Central memory CD4-positive, alpha-beta T cell (primary cell): ENCODE measurements around the gene GJD2.

Experiments used
- DNase-seq: peaks from one replicate; pipeline ENCODE4 v3.0.0; 2022
- total RNA-seq, 3 experiments: gene quantifications; one replicate each; lab custom pipeline; 2026; lab: John Stamatoyannopoulos, UW

GJD2 gene
- total RNA-seq: 0 reads per million in 3 experiments

DNA sequence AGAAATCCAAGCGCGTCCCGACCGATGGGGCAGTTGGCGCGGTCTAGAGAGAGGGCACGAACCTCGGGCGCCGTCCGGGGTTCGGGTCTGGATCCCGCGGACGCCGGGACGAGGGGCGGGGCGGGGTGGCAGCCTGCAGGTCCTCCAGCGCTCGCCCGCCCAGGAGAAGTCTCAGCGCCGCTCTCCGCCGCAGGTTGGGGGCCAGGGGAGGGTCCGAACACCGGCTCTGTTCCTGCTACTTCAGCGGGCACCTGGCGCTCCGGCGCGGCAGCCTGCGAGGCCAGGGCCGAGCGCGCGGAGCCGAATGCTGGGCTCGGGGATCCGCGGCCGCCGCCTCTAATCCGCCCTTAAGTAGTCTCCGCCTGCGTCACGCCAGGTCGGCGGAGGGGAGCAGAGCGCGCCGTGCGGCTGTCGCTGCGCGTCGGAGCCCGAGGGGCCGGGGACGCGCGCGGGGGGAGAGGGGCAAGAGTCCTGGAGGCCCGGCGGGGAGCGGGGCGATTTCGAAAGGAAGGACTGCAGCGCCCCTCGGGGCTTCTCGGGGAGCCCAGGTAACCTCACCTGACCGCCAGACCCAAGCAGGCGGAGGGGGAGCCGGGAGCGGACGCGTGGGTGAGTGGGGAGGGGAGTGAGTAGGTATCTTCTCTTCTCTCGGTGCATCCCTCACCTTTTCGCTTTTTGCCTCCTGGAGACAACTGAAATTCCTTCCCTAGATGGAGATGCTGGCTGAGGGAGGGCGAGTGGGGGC is at the start of gene GJD2:
GJD2 (minus strand) TSS at position 325 of the 745 bp plus-strand sequence. CDS start 510 bp downstream, outside the sequence.
- no peak for DNase-seq

DNA sequence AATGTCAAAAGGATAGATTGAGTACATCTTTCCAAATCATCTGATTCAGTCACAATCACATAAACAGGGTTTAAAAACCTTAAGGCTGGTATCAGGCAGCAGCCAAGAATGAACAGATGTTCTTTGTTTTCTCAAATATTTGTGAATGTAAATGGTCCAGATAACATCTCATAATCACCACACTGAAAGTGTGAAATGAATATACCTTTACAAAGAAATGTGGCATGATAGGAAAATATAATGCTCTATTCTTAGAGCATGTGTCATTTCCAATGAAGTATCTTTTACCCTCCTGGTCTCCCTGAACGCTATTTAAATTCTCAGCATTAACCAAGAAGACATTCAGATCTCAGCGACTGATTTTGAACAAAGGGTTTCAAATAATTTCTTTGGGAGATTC is 49.3 kb upstream of the GJD2 start:
- no peak for DNase-seq

- no peak for DNase-seq
These were observed 48.3 kb upstream of the GJD2 start for GRCh38 chr15:34802803-34803750.

DNA sequence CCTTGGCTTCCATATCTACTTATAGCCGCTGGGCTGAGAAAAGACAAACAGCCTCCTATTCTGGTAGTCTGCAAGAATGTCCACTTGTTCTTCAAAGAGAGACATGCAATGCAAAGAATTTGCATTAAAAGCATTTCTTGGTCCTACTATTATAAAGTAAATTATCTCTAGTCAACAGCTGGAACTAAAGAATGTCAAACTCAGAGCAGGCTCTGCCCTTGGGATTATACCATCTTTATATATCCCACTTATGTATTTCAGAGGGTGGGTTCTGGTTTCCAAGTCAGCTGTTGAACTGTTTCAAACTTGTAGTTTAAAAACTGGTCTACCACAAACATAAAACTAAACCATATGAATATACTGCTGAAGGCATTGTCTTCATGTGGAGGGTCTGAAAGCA is 47.6 kb upstream of the GJD2 start:
- DNase-seq: no peak

GRCh38 chr15:34799149-34800101 is 44.6 kb upstream of the GJD2 start:
- no peak for DNase-seq

DNA sequence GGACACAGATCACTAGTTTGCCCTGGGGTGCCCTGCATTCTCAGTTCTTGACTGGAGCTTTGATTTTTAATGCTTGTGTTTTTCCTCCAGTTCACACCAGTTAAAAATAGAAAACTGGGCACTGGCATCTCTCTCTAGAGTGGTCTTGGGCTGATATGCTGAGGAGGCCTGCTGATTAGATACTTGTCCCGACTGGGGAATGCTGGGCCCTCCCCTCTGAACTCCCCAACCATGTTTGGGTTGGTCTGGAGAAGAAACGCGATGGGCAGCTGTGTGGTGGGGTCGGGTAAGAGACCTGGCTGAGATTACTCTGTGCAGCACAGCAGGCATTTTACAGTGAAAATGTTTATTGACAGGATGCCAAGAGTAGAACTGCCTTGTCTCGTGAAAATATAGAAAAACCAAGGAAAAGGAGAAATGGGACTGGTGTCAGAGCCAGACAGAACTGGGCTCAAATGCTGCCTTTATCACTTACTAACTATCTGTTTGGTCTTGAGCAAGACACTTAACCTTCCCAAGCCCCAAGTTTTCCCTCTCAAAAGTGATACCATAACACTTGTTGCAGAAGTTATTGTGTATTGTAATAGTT is 42.1 kb upstream of the GJD2 start:
- DNase-seq: no peak

GRCh38 chr15:34795267-34796081 is 40.7 kb upstream of the GJD2 start, which contains the start of gene ACTC1:
Gene ACTC1 (minus strand): TSS chr15:34795549. CDS start chr15:34794808, 741 bp downstream.
- no peak for DNase-seq

DNA sequence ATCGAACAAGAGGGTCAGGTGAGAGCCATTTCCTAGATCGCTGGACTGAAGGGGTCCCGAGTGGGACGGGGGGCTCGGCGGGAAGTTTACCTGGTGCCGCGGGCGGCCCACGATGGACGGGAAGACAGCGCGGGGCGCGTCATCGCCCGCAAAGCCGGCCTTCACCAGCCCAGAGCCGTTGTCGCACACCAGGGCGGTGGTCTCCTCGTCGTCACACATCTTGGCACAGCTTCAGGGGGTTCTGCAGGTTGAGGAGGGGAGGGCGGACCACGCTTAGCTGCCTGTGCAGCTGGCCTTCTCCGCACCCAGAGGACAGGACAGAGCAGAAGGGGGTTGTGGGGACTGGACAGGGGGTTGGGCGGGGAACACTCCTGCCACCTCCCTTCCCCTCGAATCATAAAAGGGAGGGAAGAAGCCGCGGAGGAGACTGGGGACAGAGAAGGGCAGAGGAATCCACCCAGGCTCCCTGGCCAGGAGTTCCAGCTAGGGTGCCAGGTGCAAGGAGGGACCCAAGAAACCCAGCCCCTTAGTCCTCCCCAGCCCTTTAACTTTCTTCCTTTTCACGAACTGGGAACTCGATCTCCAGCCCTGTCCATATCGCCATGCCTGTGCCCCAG is 39.9 kb upstream of the GJD2 start:
- no peak for DNase-seq

DNA sequence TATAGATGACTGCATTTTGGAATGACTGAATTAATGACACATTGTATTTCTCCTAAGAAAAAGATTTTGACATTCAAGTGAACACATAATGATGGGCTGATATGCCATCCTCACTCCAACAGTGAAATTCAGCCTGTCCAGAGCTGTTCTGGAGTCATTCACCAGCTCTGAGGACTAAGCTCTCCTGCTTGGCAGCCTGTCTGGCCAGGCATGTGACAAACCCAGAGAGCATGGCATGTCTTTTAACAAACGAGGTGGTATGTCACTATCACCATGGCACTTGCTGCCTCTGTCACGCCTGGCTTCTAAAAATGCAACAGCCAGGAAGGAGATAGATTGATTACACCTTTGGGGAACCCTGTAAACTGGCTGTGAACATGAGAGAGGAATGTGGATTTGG is 39.1 kb upstream of the GJD2 start:
- no peak for DNase-seq

- no peak for DNase-seq
These were observed 38.3 kb upstream of the GJD2 start for GRCh38 chr15:34793071-34793470.

DNA sequence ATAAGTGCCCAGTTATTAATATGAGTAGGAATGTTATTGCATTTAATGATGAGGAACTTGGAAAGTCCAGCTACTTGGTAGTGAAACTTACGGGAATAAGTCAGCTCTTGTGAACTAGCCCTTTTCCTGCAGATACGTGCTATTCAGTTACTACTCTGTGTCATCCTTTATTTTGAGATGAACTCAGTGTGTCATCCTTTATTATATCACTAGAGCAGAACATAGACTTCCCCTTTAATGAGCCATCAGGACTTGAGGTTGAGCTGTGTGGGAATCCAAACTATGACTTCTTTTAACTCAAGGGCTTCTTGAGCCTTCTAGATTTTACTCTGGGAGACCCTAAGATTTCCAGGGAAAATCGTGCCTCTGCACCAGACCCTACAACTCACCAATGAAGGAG is 36.9 kb upstream of the GJD2 start:
- no peak for DNase-seq

GRCh38 chr15:34790121-34790520 is 35.3 kb upstream of the GJD2 start:
- DNase-seq: no peak

- DNase-seq: no peak
These were observed 34.5 kb upstream of the GJD2 start for GRCh38 chr15:34789326-34789725.

DNA sequence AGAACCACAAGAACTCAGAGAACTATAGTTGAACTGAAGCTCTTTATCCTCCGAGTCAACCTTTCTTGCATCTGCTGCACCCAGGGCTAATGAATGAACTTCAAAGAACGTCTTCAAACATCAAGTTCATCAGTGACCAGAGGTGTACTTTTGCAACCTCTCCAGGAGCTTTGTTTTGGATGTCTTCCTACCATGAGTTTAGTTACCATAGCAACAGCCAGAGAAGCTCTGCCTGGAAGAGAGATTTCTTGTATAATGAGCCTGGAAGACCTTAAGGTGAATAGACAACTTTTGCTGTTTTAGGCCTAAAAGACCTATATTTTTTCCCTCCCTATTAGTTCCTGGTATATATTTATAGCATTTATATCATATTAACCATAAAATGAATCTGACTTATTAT is 31.4 kb upstream of the GJD2 start:
- no peak for DNase-seq

- no peak for DNase-seq
These were observed 29.2 kb upstream of the GJD2 start for GRCh38 chr15:34783991-34784390.

- no peak for DNase-seq
These were observed 28.6 kb upstream of the GJD2 start for GRCh38 chr15:34783431-34783830.

DNA sequence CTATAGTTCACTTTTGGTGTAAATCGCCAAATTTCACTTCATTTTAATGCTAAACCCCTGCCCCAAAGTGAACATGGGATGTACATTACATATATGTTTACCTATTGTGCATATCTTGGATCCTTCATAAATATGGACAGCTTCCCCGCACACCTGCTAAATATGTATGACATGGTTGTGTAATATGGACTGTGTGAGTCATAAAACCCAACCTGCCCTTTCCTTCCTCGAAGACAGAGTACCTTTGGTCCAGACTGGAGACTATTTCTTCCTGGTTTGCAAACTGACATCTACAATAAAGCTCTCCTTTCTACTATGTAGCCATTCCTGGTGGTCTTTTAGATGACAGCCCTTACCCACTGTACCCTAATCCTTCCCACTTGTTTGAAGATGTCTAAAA is 28.1 kb upstream of the GJD2 start:
- DNase-seq: no peak

GRCh38 chr15:34780725-34781124 is 25.9 kb upstream of the GJD2 start:
- DNase-seq: no peak

DNA sequence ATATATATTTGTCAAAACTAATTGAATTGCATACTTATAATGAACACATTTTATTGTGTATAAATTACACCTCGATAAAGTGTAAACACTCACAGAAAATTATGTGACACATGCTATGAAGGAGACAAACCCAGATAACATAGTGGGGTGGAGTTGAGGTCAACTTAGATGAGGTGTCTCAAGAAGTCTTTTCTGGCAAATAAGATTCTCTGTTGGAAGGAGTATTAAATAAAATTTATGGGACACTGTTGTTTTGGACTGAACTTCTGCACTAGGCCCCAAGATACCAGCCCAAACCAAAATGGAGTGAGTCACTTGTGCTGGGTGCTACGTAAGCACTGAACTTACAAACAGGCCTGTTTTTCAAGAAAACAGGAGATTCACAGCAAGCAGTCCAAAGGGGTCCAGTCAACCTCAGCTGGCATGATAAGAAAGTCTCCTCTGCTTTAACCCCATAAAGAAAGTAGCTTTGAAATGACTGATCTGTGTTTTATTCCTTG is 21.9 kb upstream of the GJD2 start:
- no peak for DNase-seq

DNA sequence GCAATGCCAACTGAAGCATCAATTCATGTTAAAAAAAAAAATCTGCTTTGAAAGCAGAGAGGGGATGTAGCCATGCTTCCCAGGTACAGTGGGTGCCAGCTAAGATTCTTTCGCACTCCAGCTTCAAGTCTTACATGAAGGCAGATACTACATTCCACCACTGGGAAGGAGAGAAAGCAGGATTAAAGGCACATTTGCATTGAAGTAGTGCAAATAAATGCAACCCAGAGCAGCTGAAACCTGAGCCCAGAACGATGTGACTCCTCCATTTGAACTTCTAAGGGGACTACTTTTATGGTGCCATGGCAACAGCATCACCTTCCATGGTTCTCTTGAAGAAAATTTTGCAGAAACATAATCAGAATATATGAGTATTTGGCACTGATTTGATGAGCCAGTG is 19.1 kb upstream of the GJD2 start:
- no peak for DNase-seq

DNA sequence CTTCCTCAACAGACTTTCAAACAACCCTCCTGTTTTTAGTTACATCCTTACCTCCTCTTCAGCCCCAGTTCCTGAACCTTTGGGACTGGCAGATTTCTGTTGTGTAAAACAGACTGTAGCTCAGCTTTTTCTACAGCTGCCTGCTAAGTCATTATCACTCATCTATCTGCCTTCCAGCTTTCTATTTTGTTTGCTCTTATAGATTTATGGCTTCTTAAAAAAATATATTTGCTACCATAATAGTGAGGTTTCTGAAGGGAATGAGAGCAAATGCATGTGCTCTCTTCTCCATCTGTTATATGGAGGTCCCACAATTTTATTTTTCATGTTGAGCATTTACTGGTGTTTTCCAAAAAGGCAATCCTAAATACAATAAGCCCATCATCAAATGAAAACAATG is 18.2 kb upstream of the GJD2 start:
- DNase-seq: no peak
